Measurements from ENCODE around the gene ITIH4. TPM values are rescaled to one million over a fixed set of nuclear protein-coding genes. Genes with fewer than 3 reads are reported as not detected.

ITIH4 gene
- total RNA-seq, 6 experiments from 2014 or later = 1,573 to 4,137 (median 3,531) TPM

DNA sequence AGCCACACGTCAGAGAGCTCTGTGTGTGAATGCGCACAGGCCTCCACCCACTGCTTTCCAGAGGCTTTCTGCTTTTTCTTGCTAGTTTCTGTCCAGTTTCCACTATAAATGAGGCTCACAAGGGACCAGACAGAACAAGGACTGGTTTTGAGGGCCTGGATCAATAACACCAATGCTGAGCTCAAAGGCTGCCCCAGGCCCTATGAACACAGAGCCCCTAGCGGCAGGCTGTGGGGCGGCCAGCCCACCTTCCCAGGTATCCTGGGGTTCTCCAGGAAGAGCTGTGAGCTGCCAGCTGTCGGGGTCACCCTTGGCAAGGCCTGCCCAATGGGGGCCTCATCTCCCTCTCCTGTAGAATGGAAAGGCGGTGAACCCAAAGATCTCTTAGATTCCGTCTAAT lies 38.1 kb downstream of the ITIH4 start:
- no peak for ATAC-seq
- 100% methylated on average over 2 of the region's 7 CpGs for WGBS (ENCODE audit: insufficient coverage, low coverage, low lambda C conversion rate, missing lambda C conversion rate)
- Histone ChIP-seq H3K4me3 (no peak overlapping the region), H3K27ac (peak overlapping the region in 2 of 3 donors; percentile 51 to 90), H3K9me3 (no peaks in the 10 kb centered on the region), H3K36me3 (peaks cover 0 to 51% (median 14%) of the 10 kb centered on the region in 4 donors), H3K4me1 (peaks cover 2 to 79% (median 34%) of the 10 kb centered on the region in 4 donors), H3K27me3 (no peaks in the 10 kb centered on the region)
- TF ChIP-seq POLR2A (IDR thresholded peaks at IDR 0.05) (no peak), CTCF (IDR thresholded peaks at IDR 0.05) (peak in 1 of 4 donors; percentile 14)
- intact Hi-C loops (cut with DNase I) = no loop called here
- DNase-seq = peak in 1 of 3 donors; percentile 45

GRCh38 chr3:52791928-52792327 lies 38.5 kb downstream of the ITIH4 start:
- no peak for ATAC-seq
- H3K9me3 ChIP-seq = no peaks in the 10 kb centered on the region
- no peak overlapping the region for H3K4me3 ChIP-seq
- intact Hi-C loops (cut with DNase I) = no loop called here
- 50% methylated on average over 1 of the region's 4 CpGs for WGBS (ENCODE audit: insufficient coverage, low coverage, low lambda C conversion rate, missing lambda C conversion rate)
- H3K36me3 ChIP-seq = peaks cover 0 to 46% (median 11%) of the 10 kb centered on the region in 4 donors
- peak in 1 of 3 donors; percentile 17 for DNase-seq
- TF ChIP-seq CTCF (IDR thresholded peaks at IDR 0.05) = no peak
- TF ChIP-seq POLR2A (IDR thresholded peaks at IDR 0.05) = no peak
- peak overlapping the region in 1 of 3 donors; percentile 90 for H3K27ac ChIP-seq
- no peaks in the 10 kb centered on the region for H3K27me3 ChIP-seq
- peaks cover 2 to 79% (median 34%) of the 10 kb centered on the region in 4 donors for H3K4me1 ChIP-seq

GRCh38 chr3:52791366-52791765 lies 39.1 kb downstream of the ITIH4 start:
- Histone ChIP-seq H3K9me3 (no peaks in the 10 kb centered on the region), H3K27ac (peak overlapping the region in 1 of 3 donors; percentile 90), H3K36me3 (peaks cover 0 to 40% (median 12%) of the 10 kb centered on the region in 4 donors), H3K4me1 (peaks cover 2 to 79% (median 33%) of the 10 kb centered on the region in 4 donors), H3K4me3 (no peak overlapping the region), H3K27me3 (no peaks in the 10 kb centered on the region)
- 10% methylated on average over 2 of the region's 12 CpGs for WGBS (ENCODE audit: insufficient coverage, low coverage, low lambda C conversion rate, missing lambda C conversion rate)
- no peak for ATAC-seq
- intact Hi-C loops (cut with DNase I) = no loop called here
- TF ChIP-seq CTCF (IDR thresholded peaks at IDR 0.05) = no peak
- peak in 1 of 3 donors; percentile 22 for DNase-seq

DNA sequence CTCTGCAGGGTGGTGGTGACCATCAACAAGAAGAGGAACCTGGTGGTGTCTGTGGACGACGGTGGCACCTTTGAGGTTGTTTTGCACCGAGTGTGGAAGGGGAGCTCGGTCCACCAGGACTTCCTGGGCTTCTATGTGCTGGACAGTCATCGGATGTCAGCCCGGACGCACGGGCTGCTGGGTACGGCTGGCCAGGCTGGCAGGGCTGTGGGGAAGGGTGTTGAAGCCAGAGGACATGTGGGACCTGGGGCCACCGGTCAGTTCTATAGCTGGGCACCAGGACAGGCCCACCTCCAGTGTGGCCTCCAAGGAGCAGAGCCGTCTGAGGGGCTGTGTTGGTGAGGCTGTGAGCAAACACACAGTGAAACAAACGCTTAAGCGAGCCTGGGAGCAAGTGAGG lies 39.7 kb downstream of the ITIH4 start:
- no peak for TF ChIP-seq CTCF (IDR thresholded peaks at IDR 0.05)
- Histone ChIP-seq H3K4me3 (no peak overlapping the region), H3K27ac (peak overlapping the region in 1 of 3 donors; percentile 18), H3K36me3 (peaks cover 0 to 39% (median 15%) of the 10 kb centered on the region in 4 donors), H3K9me3 (no peaks in the 10 kb centered on the region), H3K4me1 (peaks cover 2 to 79% (median 33%) of the 10 kb centered on the region in 4 donors), H3K27me3 (no peaks in the 10 kb centered on the region)
- intact Hi-C loops (cut with DNase I) = no loop called here
- ATAC-seq = no peak
- WGBS (ENCODE audit: insufficient coverage, low coverage, low lambda C conversion rate, missing lambda C conversion rate) = 33% methylated on average over 1 of the region's 13 CpGs
- DNase-seq = peak in 2 of 3 donors; percentile 14 to 46
